KOPT-K1 (cell line): ENCODE results near the gene CAT.

ENCODE experiments used
- H3K27ac ChIP-seq: fragments of 200-600 bp; sonication (generic); 2 replicates; pipeline ENCODE4 v1.5.1; 2016; ENCODE audit warnings: antibody characterized with exemption, mild to moderate bottlenecking, low read depth, low read length; ENCODE audit not compliant: poor library complexity, severe bottlenecking
- H3K36me3 ChIP-seq: fragments of 200-600 bp; sonication (generic); 2 replicates; pipeline ENCODE4 v1.5.1; 2017; ENCODE audit warnings: antibody characterized with exemption, mild to moderate bottlenecking, low read length, moderate library complexity; ENCODE audit not compliant: insufficient read depth
- H3K9me3 ChIP-seq: fragments of 200-600 bp; sonication (generic); 2 replicates; pipeline ENCODE4 v1.5.1; 2017; ENCODE audit warnings: antibody characterized with exemption, low read length, mild to moderate bottlenecking; ENCODE audit not compliant: insufficient read depth, poor library complexity, severe bottlenecking

CAT gene

GRCh38 chr11:34461215-34461614, 22.5 kb downstream of the CAT start:
- Histone ChIP-seq H3K27ac (no peak overlapping the region), H3K36me3 (peaks cover 89% of the 10 kb centered on the region), H3K9me3 (peaks cover 5% of the 10 kb centered on the region)

- H3K36me3 ChIP-seq: peaks cover 86% of the 10 kb centered on the region
- no peak overlapping the region for H3K27ac ChIP-seq
- peaks cover 20% of the 10 kb centered on the region for H3K9me3 ChIP-seq
These were observed 25.9 kb downstream of the CAT start for GRCh38 chr11:34464591-34465051.

GRCh38 chr11:34466802-34467488, 28.2 kb downstream of the CAT start:
- Histone ChIP-seq H3K27ac (no peak overlapping the region), H3K36me3 (peaks cover 91% of the 10 kb centered on the region)

GRCh38 chr11:34468209-34468841, 29.6 kb downstream of the CAT start:
- Histone ChIP-seq H3K36me3 (peaks cover 93% of the 10 kb centered on the region), H3K9me3 (peaks cover 20% of the 10 kb centered on the region), H3K27ac (no peak overlapping the region)

More at GRCh38 chr11:34466802-34467488, 28.2 kb downstream of the CAT start:
- H3K9me3 ChIP-seq: peaks cover 20% of the 10 kb centered on the region

- Histone ChIP-seq H3K36me3 (peaks cover 48% of the 10 kb centered on the region), H3K9me3 (no peaks in the 10 kb centered on the region), H3K27ac (no peak overlapping the region)
These were observed 35.0 kb downstream of the CAT start for GRCh38 chr11:34473603-34474169.

GRCh38 chr11:34475656-34476055, 36.9 kb downstream of the CAT start:
- Histone ChIP-seq H3K9me3 (no peaks in the 10 kb centered on the region), H3K27ac (no peak overlapping the region), H3K36me3 (peaks cover 29% of the 10 kb centered on the region)

GRCh38 chr11:34476849-34477248, 38.1 kb downstream of the CAT start:
- no peaks in the 10 kb centered on the region for H3K9me3 ChIP-seq
- H3K36me3 ChIP-seq: peaks cover 18% of the 10 kb centered on the region
- no peak overlapping the region for H3K27ac ChIP-seq

GRCh38 chr11:34478845-34479663, 40.3 kb downstream of the CAT start:
- no peaks in the 10 kb centered on the region for H3K9me3 ChIP-seq
- no peak overlapping the region for H3K27ac ChIP-seq
- H3K36me3 ChIP-seq: no peaks in the 10 kb centered on the region

GRCh38 chr11:34480314-34480713, 41.6 kb downstream of the CAT start:
- Histone ChIP-seq H3K27ac (no peak overlapping the region), H3K36me3 (no peaks in the 10 kb centered on the region), H3K9me3 (no peaks in the 10 kb centered on the region)

- no peaks in the 10 kb centered on the region for H3K36me3 ChIP-seq
- H3K9me3 ChIP-seq: no peaks in the 10 kb centered on the region
- H3K27ac ChIP-seq: no peak overlapping the region
These were observed 42.6 kb downstream of the CAT start for GRCh38 chr11:34481307-34481706.

GRCh38 chr11:34483106-34483874, 44.6 kb downstream of the CAT start:
- H3K27ac ChIP-seq: no peak overlapping the region
- H3K36me3 ChIP-seq: no peaks in the 10 kb centered on the region
- no peaks in the 10 kb centered on the region for H3K9me3 ChIP-seq

GRCh38 chr11:34487430-34487829, 48.7 kb downstream of the CAT start:
- H3K36me3 ChIP-seq: no peaks in the 10 kb centered on the region
- H3K27ac ChIP-seq: no peak overlapping the region
- H3K9me3 ChIP-seq: no peaks in the 10 kb centered on the region

- no peaks in the 10 kb centered on the region for H3K9me3 ChIP-seq
- H3K27ac ChIP-seq: no peak overlapping the region
- no peaks in the 10 kb centered on the region for H3K36me3 ChIP-seq
These were observed 50.3 kb downstream of the CAT start for GRCh38 chr11:34488855-34489557.

- Histone ChIP-seq H3K27ac (no peak overlapping the region), H3K36me3 (no peaks in the 10 kb centered on the region), H3K9me3 (no peaks in the 10 kb centered on the region)
These were observed 51.6 kb downstream of the CAT start for GRCh38 chr11:34490304-34490703.
